Astrocyte (in vitro differentiated cells and primary cell): ENCODE results near the gene ANTXR2. TPM values are rescaled to one million over a fixed set of nuclear protein-coding genes. Genes with fewer than 3 reads are reported as not detected.

Experiments
- DNase-seq: peaks from one replicate; pipeline ENCODE4 v3.0.0-alpha.2; 2010; ENCODE audit warnings: low read depth
- FAIRE-seq: peaks from 2 replicates; lab custom pipeline; 2011; peaks lifted over from hg19 to GRCh38; lab: Jason Lieb, UNC
- H2AFZ ChIP-seq: 2 replicates; pipeline ENCODE4 v1.6.0; 2012; ENCODE audit warnings: low read depth, low read length, inconsistent platforms
- H3K27ac ChIP-seq: 2 replicates; pipeline ENCODE4 v1.5.1; 2011; ENCODE audit warnings: low read depth, low read length, inconsistent platforms
- H3K27me3 ChIP-seq: 2 replicates; pipeline ENCODE4 v1.6.0; 2011; ENCODE audit warnings: low read length, inconsistent platforms; ENCODE audit not compliant: insufficient read depth
- H3K36me3 ChIP-seq: 2 replicates; pipeline ENCODE4 v1.5.1; 2011; ENCODE audit warnings: low read length, inconsistent platforms; ENCODE audit not compliant: insufficient read depth
- H3K4me1 ChIP-seq: 2 replicates; pipeline ENCODE4 v1.5.1; 2011; ENCODE audit warnings: low read length, inconsistent platforms; ENCODE audit not compliant: insufficient read depth
- H3K4me2 ChIP-seq: 2 replicates; pipeline ENCODE4 v1.6.0; 2012; ENCODE audit warnings: low read length, inconsistent platforms
- H3K4me3 ChIP-seq: 2 replicates; pipeline ENCODE4 v1.5.1; 2011; ENCODE audit warnings: low read depth, mild to moderate bottlenecking, low read length, inconsistent platforms; ENCODE audit not compliant: insufficient read depth
- H3K79me2 ChIP-seq: 2 replicates; pipeline ENCODE4 v1.6.0; 2012; ENCODE audit warnings: mild to moderate bottlenecking, low read length, inconsistent platforms; ENCODE audit not compliant: insufficient read depth
- H3K9ac ChIP-seq: 2 replicates; pipeline ENCODE4 v1.6.0; 2012; ENCODE audit warnings: mild to moderate bottlenecking, low read length, inconsistent platforms
- H3K9me3 ChIP-seq: 2 replicates; pipeline ENCODE4 v1.5.1; 2012; ENCODE audit warnings: low read depth, mild to moderate bottlenecking, low read length, inconsistent platforms; ENCODE audit not compliant: insufficient read depth
- H4K20me1 ChIP-seq: 2 replicates; pipeline ENCODE4 v1.6.0; 2012; ENCODE audit warnings: low read length, inconsistent platforms; ENCODE audit not compliant: insufficient read depth
- H3K27ac Mint-ChIP-seq: one replicate; pipeline ENCODE4 v1.8.0; 2021; ENCODE audit warnings: mild to moderate bottlenecking, mixed read lengths; ENCODE audit not compliant: unreplicated experiment
- H3K27me3 Mint-ChIP-seq: one replicate; pipeline ENCODE4 v1.8.0; 2021; ENCODE audit warnings: low read depth, mixed read lengths; ENCODE audit not compliant: unreplicated experiment
- H3K36me3 Mint-ChIP-seq: one replicate; pipeline ENCODE4 v1.8.0; 2021; ENCODE audit warnings: low read depth, mixed read lengths; ENCODE audit not compliant: unreplicated experiment
- H3K4me1 Mint-ChIP-seq: one replicate; pipeline ENCODE4 v1.8.0; 2021; ENCODE audit warnings: low read depth, mixed read lengths; ENCODE audit not compliant: unreplicated experiment
- H3K4me3 Mint-ChIP-seq: one replicate; pipeline ENCODE4 v1.8.0; 2021; ENCODE audit warnings: mild to moderate bottlenecking, moderate library complexity, mixed read lengths; ENCODE audit not compliant: unreplicated experiment
- H3K9me3 Mint-ChIP-seq: one replicate; pipeline ENCODE4 v1.8.0; 2021; ENCODE audit warnings: mild to moderate bottlenecking, mixed read lengths; ENCODE audit not compliant: unreplicated experiment
- EZH2 ChIP-seq: IDR thresholded peaks from 2 replicates; pipeline ENCODE4 v1.6.1; 2012; ENCODE audit warnings: mild to moderate bottlenecking, low read length, inconsistent platforms; ENCODE audit not compliant: insufficient read depth
- total RNA-seq: library from RNA; stranded (reverse); gene quantifications from 2 replicates; pipeline ENCODE4 v1.2.1, GENCODE V29; 2021
- TF ChIP-seq, protein P1 (sequence below): IDR thresholded peaks from 2 replicates; pipeline ENCODE4 v1.5.1; 2011; ENCODE audit warnings: low read depth, mild to moderate bottlenecking, inconsistent platforms, low read length, moderate library complexity; ENCODE audit not compliant: insufficient read depth

ANTXR2 gene
- total RNA-seq, 1 donor from 2014 or later: 34.7 TPM

DNA sequence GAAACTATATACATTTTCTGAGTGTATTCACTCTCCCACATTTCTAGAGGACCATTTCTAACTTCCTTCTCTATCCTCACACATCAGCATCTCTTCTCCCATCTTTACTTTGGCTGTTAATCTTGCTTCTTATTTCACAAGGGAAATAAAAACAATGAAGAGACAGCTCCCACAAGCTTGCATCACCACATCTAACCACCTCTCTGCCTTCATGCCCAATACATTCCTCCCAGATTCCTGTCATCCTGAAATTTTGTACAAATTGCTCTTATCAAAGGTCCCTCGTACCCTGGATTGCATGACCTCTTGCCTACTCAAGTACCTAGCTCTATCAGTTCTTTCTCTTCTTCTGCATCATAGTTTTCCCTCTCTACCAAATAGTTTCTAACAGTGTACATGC lies 215.2 kb downstream of the ANTXR2 start:
- FAIRE-seq: no peak
- H3K36me3 Mint-ChIP-seq: no peaks in the 10 kb centered on the region
- H3K4me1 ChIP-seq: no peaks in the 10 kb centered on the region
- no peaks in the 10 kb centered on the region for H4K20me1 ChIP-seq
- H3K27me3 Mint-ChIP-seq: no peaks in the 10 kb centered on the region
- H3K9me3 Mint-ChIP-seq: no peaks in the 10 kb centered on the region
- H3K27me3 ChIP-seq: no peaks in the 10 kb centered on the region
- H3K4me1 Mint-ChIP-seq: peaks cover under 1% of the 10 kb centered on the region
- no peak overlapping the region for H3K4me3 Mint-ChIP-seq
- no peak overlapping the region for H3K4me2 ChIP-seq
- no peak overlapping the region for H3K27ac Mint-ChIP-seq
- DNase-seq: no peak
- H3K79me2 ChIP-seq: no peaks in the 10 kb centered on the region
- H3K27ac ChIP-seq: no peak overlapping the region
- TF ChIP-seq EZH2: no peak
- TF ChIP-seq, protein P1, sequence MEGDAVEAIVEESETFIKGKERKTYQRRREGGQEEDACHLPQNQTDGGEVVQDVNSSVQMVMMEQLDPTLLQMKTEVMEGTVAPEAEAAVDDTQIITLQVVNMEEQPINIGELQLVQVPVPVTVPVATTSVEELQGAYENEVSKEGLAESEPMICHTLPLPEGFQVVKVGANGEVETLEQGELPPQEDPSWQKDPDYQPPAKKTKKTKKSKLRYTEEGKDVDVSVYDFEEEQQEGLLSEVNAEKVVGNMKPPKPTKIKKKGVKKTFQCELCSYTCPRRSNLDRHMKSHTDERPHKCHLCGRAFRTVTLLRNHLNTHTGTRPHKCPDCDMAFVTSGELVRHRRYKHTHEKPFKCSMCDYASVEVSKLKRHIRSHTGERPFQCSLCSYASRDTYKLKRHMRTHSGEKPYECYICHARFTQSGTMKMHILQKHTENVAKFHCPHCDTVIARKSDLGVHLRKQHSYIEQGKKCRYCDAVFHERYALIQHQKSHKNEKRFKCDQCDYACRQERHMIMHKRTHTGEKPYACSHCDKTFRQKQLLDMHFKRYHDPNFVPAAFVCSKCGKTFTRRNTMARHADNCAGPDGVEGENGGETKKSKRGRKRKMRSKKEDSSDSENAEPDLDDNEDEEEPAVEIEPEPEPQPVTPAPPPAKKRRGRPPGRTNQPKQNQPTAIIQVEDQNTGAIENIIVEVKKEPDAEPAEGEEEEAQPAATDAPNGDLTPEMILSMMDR: no peak
- no peak overlapping the region for H3K9ac ChIP-seq
- no peaks in the 10 kb centered on the region for H3K9me3 ChIP-seq
- H3K4me3 ChIP-seq: no peak overlapping the region
- H3K36me3 ChIP-seq: no peaks in the 10 kb centered on the region
- H2AFZ ChIP-seq: no peak overlapping the region

DNA sequence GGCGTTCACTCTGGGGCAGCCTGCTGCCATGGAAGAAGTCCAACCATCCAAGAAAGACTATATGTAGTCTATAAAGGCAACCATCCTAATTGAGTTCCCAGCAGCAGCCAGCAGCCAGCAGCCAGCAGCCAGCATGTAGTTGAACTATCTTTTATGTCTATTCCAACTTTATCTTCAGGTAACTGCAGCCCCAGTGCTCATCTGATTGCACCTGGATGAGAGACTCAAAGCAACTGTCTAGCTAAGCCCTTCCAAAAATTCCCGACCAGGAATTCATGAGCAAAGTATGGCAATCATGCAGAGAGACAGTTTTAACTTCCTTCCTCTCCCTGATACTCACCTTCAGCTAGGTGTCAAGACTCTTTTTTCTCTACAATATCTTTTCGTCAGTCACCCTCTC lies 216.8 kb downstream of the ANTXR2 start:
- Mint-ChIP-seq H3K27me3 (no peaks in the 10 kb centered on the region), H3K9me3 (no peaks in the 10 kb centered on the region), H3K36me3 (no peaks in the 10 kb centered on the region), H3K4me3 (no peak overlapping the region), H3K27ac (no peak overlapping the region), H3K4me1 (peaks cover 7% of the 10 kb centered on the region)
- no peaks in the 10 kb centered on the region for H3K27me3 ChIP-seq
- no peak overlapping the region for H3K4me2 ChIP-seq
- H3K4me1 ChIP-seq: no peaks in the 10 kb centered on the region
- H3K9me3 ChIP-seq: no peaks in the 10 kb centered on the region
- no peak overlapping the region for H2AFZ ChIP-seq
- H3K79me2 ChIP-seq: no peaks in the 10 kb centered on the region
- no peak overlapping the region for H3K4me3 ChIP-seq
- H3K36me3 ChIP-seq: no peaks in the 10 kb centered on the region
- H4K20me1 ChIP-seq: no peaks in the 10 kb centered on the region
- FAIRE-seq: no peak
- no peak for TF ChIP-seq EZH2
- DNase-seq: no peak
- H3K9ac ChIP-seq: no peak overlapping the region
- no peak overlapping the region for H3K27ac ChIP-seq

DNA sequence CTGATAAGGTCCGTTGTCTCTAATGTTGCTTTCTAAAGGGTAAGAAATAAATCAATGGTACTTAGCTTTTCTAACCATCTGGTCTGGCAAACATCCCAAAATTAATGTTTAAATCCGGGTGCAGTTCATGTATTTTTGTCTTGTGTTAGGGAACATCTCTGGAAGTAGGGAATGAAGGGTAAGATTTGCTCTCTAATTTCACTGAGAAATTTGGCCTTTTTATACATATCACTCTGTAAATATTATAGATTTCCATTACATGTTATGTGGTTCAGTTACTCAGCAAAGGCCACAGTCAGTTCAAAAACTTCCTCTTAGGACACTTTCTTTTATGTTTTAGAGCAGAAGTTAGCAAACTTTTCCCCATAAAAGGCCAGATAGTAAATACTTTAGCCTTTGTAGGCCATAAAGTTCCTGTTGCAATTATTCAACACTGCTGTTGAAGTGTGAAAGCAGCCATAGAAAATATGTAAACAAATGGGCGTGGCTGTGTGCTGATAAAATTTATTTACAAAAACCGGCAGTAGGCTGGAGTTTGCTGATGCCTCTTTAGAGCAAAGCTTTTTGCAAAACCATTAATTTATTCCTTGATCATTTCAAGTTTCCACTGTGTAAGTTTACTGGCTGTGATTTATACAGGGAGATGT lies 218.1 kb downstream of the ANTXR2 start:
- Histone ChIP-seq H3K36me3 (no peaks in the 10 kb centered on the region), H3K27ac (no peak overlapping the region), H3K4me1 (no peaks in the 10 kb centered on the region), H3K27me3 (no peaks in the 10 kb centered on the region), H3K4me3 (no peak overlapping the region), H3K9me3 (no peaks in the 10 kb centered on the region), H3K79me2 (no peaks in the 10 kb centered on the region), H3K9ac (no peak overlapping the region), H2AFZ (no peak overlapping the region), H4K20me1 (no peaks in the 10 kb centered on the region), H3K4me2 (no peak overlapping the region)
- H3K4me3 Mint-ChIP-seq: no peak overlapping the region
- no peak for FAIRE-seq
- H3K27me3 Mint-ChIP-seq: no peaks in the 10 kb centered on the region
- H3K4me1 Mint-ChIP-seq: peaks cover 7% of the 10 kb centered on the region
- no peaks in the 10 kb centered on the region for H3K36me3 Mint-ChIP-seq
- H3K9me3 Mint-ChIP-seq: no peaks in the 10 kb centered on the region
- no peak for TF ChIP-seq EZH2
- TF ChIP-seq, protein P1: no peak
- no peak overlapping the region for H3K27ac Mint-ChIP-seq
- DNase-seq: no peak
